ENCODE results near the gene MEAK7. TPM values are rescaled to one million over a fixed set of nuclear protein-coding genes. Genes with fewer than 3 reads are reported as not detected.

The MEAK7 gene
- total RNA-seq, 1 experiment from 2014 or later, result 21.5 TPM

GRCh38 chr16:84545114-84545737, 40.8 kb upstream of the MEAK7 start:
- H3K27ac Mint-ChIP-seq, result no peak overlapping the region
- no peak for TF ChIP-seq CTCF (conservative IDR thresholded peaks at IDR 0.05)
- Histone ChIP-seq H4K5ac (ENCODE audit: insufficient read length, low read depth, low read length) (no peak overlapping the region), H2BK12ac (ENCODE audit: insufficient read length, low read depth, low read length) (no peak overlapping the region), H2BK15ac (ENCODE audit: low read depth, low read length) (no peak overlapping the region), H4K91ac (ENCODE audit: insufficient read length, low read depth, low read length) (no peak overlapping the region), H3K18ac (ENCODE audit: insufficient read length, low read depth, low read length) (no peak overlapping the region), H3K4ac (ENCODE audit: low read depth, low read length) (no peak overlapping the region), H2AK5ac (ENCODE audit: insufficient read length, low read length) (no peak overlapping the region), H2BK120ac (ENCODE audit: low read depth, low read length, poor library complexity, severe bottlenecking) (no peak overlapping the region), H3K79me2 (ENCODE audit: insufficient read depth, low read length) (no peaks in the 10 kb centered on the region), H3K4me2 (ENCODE audit: insufficient read depth, insufficient read length, low read length) (no peak overlapping the region), H3K27me3 (ENCODE audit: insufficient read depth, low read length) (no peaks in the 10 kb centered on the region), H4K8ac (replicated peaks; ENCODE audit: insufficient read length, low read depth, low read length) (no peak overlapping the region), H3K27ac (ENCODE audit: insufficient read length, low read depth, low read length) (no peak overlapping the region), H3K9ac (ENCODE audit: extremely low read depth, insufficient read length, low read length) (no peak overlapping the region), H4K20me1 (ENCODE audit: control insufficient read depth, insufficient read depth, insufficient read length) (no peaks in the 10 kb centered on the region), H3K4me1 (ENCODE audit: insufficient read depth, low read length) (no peaks in the 10 kb centered on the region; the same call in 1 of the 2 replicates), H3K56ac (ENCODE audit: insufficient read length, low read depth, low read length) (no peak overlapping the region), H3T11ph (ENCODE audit: low read length) (no peak overlapping the region), H2BK5ac (ENCODE audit: insufficient read length, low read length) (no peak overlapping the region), H3K79me1 (ENCODE audit: insufficient read depth, low read depth, low read length, poor library complexity, severe bottlenecking) (no peaks in the 10 kb centered on the region), H2BK20ac (ENCODE audit: low read depth, low read length, poor library complexity, severe bottlenecking) (no peak overlapping the region), H2AFZ (ENCODE audit: low read length) (no peak overlapping the region), H3K14ac (ENCODE audit: insufficient read depth, low read length) (no peak overlapping the region), H3K23me2 (ENCODE audit: insufficient read length, low read depth, low read length, poor library complexity, severe bottlenecking) (no peaks in the 10 kb centered on the region), H3K9me3 (ENCODE audit: control insufficient read depth, low read depth, low read length) (no peaks in the 10 kb centered on the region), H3K23ac (ENCODE audit: insufficient read length, low read depth, low read length) (no peak overlapping the region)
- no peaks in the 10 kb centered on the region; the same call in 1 of the 2 replicates for H3K27me3 Mint-ChIP-seq (ENCODE audit: low read depth)
- H3K4me3 Mint-ChIP-seq, result no peak overlapping the region
- H3K4me1 Mint-ChIP-seq, result peaks cover 17 to 34% of the 10 kb centered on the region in 2 experiments
- no CpG with 5 or more reads among the region's 12 CpGs for WGBS (ENCODE audit: extremely low coverage, insufficient read length, low lambda C conversion rate)
- no peaks in the 10 kb centered on the region for H3K9me3 Mint-ChIP-seq
- no peak for DNase-seq
- H3K36me3 Mint-ChIP-seq (ENCODE audit: insufficient read depth in 1 of 3, low read depth in 3 of 3), result no peaks in the 10 kb centered on the region
